Stimulated activated CD4-positive, alpha-beta T cell treated with anti-CD3 and anti-CD28 coated beads, Interleukin-12 subunit alpha, Interleukin-12 subunit beta, amount 100 ng/mL, for 24 hours (primary cell): ENCODE data around the gene DMRTB1.

Experiments used
- DNase-seq, 2 experiments: peaks; one replicate each; pipeline ENCODE4 v3.0.0-alpha.2; 2020; ENCODE audit warnings: low read depth in 2 of 2

Gene DMRTB1

DNA sequence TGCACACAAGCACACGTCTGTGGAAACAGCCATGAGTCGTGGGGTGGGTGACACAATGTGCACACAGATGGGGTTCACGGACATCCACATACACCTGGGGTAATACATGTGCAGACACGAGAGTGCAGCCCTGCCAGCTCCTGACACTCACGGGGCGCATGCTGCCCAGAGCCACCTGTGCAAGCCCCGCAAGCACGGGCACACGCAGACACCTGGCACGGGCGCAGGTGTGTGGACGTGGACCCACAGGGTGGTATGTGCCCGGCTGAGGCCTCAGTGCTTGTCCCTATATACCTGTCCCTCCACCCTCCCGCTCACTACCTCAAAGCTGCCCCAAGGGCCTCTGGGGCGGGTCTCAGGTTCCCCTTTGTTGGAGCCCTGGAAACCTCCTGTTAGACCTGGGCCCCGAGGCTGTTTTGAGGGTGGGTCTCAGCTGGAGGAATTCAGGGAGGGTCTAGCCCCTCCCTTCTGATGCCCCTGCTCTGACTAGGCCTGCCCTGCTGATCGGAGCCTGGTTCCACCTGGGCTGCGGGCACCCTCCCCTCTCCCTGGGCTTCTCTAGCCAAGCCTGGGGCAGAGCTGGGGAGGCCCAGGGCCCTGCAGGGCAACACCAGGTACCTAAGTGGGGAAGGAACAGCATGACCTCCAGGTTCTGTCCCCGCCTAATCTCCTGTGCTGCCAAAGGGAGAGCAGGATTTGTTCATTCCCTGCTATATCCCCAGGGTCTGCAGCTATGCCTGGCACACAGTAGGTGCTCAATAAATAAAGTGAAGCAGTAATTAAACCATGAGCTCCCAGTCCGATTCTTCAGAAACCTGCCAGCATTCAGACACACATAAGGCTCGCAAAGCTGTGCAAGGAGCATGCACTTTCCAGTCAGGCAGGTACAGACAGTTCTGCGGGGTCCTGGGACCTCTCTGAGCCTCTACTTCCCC lies 49.1 kb downstream of the DMRTB1 start:
- DNase-seq: no peak

DNA sequence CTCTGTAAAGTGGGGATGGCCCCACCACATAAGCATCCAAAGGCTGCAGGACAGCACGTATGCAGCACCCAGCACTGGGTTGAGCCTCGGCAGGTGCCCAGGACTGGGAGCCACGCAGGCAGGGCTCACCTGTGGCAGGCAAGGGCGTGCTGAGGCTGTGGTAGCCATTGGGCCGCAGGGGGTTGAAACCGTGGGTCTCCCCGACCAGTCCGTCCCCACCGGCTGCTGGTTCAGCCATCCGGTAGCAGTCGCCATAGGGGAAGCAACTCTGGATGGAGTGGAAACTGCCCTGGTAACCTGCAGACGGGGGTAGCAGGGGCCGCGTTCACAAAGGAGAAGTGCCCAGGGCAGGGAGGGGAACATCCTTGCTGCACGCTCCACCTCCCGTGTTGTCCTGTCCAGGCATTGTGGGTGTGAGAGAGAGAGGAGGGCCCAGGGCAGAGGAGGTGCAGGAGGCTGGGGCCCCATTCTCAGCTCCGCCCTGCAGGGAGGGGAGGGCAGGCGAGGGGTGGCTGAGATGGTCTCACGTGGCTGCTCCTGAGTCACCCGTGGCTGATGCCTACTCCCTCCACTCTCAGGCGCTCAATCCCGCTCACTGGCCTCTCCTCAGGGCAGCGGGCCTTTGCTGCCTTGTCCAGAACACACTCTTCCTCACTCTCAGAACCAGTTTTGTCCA lies 49.9 kb downstream of the DMRTB1 start:
- DNase-seq: no peak

DNA sequence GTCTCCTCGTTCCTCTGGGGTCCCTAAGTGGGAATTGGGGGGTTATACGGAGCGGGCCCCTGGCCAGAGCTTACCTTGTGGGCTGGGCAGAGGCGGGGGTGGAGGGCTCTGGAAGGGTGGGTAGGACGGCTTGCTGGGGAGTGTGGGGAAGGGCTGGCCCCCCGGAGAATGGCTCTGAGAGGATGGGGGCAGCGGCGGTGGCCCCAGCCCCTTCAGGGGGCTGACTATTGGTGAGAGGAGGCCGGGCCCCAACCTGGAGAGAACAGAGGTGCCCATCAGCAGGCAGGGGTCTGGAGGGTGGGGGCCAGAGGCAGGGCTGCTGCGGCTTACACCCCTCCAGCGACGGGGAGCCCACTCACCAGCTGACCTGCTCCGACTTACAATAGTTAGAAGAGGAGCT lies 50.6 kb downstream of the DMRTB1 start:
- no peak for DNase-seq

DNA sequence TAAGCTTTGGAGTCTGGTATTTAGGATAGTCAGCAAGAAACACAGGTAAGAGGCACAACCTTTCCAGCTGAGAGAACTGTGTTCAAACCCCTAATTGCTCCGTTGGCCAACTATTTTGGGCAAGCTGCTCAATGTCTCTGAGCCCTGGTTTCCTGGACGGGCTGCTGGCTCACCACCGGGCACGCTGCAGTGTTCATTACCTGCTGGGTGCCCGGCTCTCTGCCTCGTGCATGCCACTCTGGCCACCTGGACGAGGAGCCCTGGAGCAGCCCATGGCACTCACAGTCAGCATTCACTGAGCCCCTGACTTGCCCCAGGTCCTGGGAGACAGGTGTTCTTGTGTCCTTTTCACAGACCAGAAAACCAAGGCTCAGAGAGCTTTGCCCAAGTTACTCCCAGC lies 51.0 kb downstream of the DMRTB1 start:
- DNase-seq: no peak

DNA sequence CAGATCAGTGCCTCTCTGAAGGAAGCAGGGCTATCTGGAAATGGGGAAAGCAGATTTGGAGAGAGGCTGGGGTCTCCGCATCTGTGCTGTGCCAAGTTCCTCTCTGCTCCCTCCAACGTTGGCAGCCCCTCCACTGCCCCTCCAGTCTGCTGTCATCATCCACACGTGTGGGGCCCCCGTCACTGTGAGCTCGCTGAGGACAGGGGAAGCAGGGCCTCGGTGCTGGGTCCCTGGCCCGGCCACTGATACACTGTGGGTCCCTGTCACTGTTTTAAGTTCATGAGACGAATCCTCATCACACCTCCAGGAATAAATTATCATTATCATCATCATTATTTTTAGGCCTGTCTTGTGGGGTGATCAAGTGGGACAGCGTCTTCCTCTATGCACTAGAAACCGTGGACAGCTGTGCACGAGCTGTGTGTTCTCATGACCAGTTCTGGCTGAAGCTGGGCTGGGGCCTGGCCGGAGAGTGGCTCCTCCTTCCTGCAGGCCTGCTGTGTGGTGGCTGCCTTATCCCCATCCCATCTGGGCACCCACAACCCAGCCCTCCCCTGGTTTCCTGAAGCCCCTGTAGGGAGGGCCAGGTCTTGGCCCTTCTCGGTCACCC lies 52.2 kb downstream of the DMRTB1 start:
- DNase-seq: no peak

DNA sequence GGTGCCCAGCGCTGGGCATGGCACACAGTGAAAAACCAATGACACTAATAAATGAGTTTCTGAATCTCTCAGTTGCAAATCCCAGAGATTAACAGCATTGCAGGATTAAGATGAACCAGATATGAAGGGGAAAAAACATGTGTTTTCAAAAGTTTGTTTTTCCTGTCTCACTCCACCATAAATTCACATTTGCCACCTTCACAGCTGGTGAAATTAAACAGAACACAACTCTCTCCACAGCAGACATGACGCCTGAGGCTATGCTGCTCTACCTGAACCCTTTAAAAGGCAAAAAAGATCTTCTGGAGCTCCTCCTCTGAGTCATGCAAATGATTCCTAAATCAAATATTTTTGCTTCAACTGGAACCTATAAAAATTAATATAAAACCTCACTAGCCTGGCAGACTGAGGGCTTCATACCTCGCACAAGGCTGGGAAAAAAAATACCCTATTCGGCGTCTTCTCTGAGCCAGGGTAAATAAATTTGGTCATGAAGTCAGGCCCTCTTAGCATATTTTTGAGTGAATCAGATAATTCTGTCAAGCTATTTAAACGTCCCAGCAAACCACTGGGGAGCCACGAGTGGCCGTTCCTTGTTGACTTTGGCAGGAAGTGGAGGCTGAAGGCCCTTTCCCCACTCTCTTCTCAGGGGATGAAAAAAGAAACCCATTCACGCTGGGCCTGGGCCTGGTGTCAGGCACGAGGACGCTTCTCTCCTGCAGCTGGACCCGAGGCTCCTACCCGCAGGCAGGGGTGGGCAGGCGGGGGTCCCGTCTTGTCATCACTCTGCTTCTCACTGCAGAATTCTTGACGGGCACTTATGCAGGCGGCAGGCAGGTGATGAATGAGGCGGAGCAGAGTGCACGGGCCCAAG lies 53.0 kb downstream of the DMRTB1 start:
- DNase-seq: no peak

DNA sequence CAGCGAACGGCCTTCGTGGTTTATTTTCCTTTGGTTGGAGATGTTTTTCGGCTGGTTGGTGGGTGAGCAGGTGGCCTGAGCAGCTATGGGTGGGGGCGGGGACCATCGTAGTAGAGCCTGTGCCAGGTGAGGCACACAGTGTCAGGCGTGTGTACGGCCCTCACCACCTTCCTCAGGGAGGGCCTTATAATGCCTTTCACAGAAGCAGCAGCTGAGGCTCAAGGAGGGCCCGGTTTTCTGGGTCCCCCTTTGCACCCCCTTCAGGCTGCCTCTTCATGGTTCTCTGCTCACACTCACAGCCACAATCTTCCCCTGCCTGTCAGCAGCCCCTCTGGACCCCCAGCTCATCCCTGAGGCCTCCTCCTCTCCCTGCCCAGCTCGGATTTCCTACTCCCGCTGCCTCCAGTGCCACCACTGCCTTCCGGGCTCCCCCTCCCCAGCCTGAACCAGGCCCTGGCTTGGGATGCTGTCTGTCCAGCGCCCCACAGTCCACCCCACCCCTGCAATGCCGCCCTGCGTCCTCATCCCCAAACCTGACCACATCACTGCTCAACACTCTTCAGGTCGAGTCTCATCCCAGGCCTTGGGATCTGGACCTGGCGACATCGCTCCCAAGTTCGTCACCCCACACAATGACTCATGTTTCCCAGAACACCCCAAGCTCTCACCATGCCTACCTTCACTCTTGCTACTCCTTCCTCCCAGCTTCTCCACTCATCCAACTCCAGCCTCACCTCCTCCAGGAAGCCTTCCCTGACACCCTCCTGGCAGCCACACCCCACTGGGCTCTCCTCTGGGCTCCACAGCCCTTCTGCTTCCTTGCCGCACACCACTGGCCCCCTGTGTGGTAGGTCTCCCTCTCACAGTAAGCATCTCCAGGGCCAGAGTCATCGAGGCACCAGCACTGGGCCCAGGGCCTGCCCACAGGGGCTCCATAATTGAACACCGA lies 53.9 kb downstream of the DMRTB1 start:
- no peak for DNase-seq

DNA sequence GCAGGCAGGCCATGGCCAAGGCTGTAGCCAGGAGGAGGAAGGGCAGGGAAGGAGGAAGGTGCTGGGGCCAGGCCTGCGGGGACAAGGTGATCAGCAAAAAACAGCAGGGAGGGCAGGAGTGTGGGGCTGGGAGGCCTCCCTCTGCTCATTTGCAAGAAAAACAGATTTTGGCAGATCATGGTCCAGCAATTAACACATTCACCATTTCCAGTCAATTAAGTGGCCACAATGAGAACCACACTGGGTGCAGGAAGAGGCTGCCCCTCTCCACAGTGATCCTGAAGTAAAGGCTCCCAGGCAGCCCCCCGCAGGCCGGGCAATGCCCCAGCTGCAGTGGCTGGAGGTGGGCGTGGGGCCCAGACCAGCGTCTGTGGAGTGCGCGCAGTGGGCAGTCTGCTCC lies 54.6 kb downstream of the DMRTB1 start:
- DNase-seq: no peak

DNA sequence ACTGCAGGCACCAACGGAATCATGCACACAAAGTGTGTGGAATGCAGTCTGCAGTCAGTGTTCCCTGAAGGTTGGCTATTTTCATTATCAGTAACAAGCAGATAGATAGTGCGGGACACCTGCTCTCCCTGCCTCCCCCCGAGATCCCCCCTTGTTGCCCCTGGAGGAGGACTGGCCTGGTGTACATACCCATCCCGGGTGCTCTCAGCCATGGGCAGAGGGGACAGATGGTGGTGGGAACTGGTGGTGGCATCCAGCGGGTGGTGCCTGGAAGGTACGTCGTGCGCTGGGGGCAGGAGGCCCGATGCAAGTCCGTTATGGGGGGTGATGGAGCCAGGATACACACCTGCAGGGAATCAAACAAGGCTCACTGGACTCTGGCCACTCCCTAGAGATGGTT lies 55.2 kb downstream of the DMRTB1 start:
- DNase-seq: no peak

DNA sequence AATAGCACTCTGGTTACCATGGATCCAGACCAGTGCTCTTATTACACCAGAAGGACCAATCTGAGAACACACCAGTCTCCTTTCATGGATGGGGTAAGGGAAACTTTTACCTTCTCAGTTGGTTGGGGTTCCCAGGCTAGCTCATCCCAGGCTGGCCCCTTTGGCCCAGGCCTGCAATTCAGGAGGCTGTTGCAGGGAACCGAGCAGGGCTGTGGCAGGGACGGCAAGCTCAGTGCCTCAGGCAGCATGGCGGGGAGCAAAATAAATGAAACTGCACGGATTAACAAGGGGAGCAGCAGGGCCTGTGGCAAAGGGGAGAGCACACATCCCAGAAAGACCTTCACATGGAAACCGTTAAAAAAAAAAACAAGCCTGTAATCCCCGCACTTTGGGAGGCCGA lies 57.0 kb downstream of the DMRTB1 start:
- DNase-seq: no peak
